Activated T-helper 1 cell treated with anti-CD3 and anti-CD28 coated beads, Interleukin-12 subunit alpha, Interleukin-12 subunit beta, Interleukin-2, Interleukin-4 antibody, amounts not matched to agents 30 ng/mL and 10 ng/mL and 1 ng/mL, durations not matched to agents 14 hours and 24 hours and 36 hours (primary cell): Measurements from ENCODE around the gene SH3RF3. TPM values are rescaled to one million over a fixed set of nuclear protein-coding genes. Genes with fewer than 3 reads are reported as not detected.

Experiments used
- DNase-seq: peaks from one replicate; pipeline ENCODE4 v3.0.0; 2021; ENCODE audit warnings: low spot score
- H3K27ac Mint-ChIP-seq: one replicate; pipeline ENCODE4 v1.8.0; 2021; ENCODE audit warnings: mild to moderate bottlenecking, mixed read lengths
- H3K27me3 Mint-ChIP-seq: one replicate; pipeline ENCODE4 v1.8.0; 2022; ENCODE audit warnings: mild to moderate bottlenecking, moderate library complexity, mixed read lengths; ENCODE audit not compliant: insufficient read depth
- H3K36me3 Mint-ChIP-seq: one replicate; pipeline ENCODE4 v1.8.0; 2021; ENCODE audit warnings: low read depth, mixed read lengths
- H3K4me1 Mint-ChIP-seq: one replicate; pipeline ENCODE4 v1.8.0; 2021; ENCODE audit warnings: low read depth, mixed read lengths
- H3K4me3 Mint-ChIP-seq: one replicate; pipeline ENCODE4 v1.8.0; 2021; ENCODE audit warnings: mild to moderate bottlenecking, moderate library complexity, mixed read lengths
- H3K9me3 Mint-ChIP-seq: one replicate; pipeline ENCODE4 v1.8.0; 2021; ENCODE audit warnings: mixed read lengths
- intact Hi-C: fragments of 100-400 bp; cut with micrococcal nuclease; formaldehyde crosslinking; loops from one replicate; pipeline ENCODE4 v1.15.1; 2024
- total RNA-seq: library from RNA; stranded (reverse); gene quantifications from 2 replicates; pipeline ENCODE4 v1.2.3, GENCODE V29; 2022

Gene SH3RF3
- total RNA-seq, 1 donor from 2014 or later: 0.39 TPM

DNA sequence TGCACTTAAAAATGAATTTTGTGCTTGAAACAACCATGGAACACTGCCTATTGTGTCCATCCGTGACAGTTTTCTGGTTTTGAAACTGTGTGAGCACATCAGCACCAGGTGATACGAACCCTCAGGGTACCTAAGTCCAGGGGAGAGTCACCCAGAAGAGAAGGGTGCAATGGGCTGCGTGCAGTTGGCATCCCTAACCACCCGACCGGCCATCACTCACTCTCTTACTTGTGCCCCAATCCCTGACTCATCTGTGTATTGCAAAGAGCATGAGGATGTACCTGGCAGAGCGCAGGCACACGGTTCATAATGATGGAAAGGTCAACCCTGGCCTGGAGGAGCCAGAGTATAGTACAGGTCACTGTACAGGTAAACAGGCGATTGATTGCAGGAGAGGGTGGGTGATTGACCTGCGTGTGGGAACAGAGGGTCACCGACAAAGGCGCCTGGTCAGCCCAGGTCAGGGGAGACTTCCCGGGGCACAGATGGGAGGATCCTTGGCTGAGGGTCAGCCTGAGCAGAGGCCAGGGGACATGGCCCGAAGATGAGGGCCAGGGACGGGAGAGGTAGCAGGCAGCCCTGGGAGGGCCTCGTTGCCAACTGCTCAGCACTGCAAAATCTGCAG is 324.5 kb downstream of the SH3RF3 start:
- Mint-ChIP-seq H3K36me3 (no peaks in the 10 kb centered on the region), H3K4me1 (peaks cover 10% of the 10 kb centered on the region), H3K27ac (no peak overlapping the region), H3K9me3 (no peaks in the 10 kb centered on the region), H3K27me3 (peaks cover 3% of the 10 kb centered on the region), H3K4me3 (no peak overlapping the region)
- no peak for DNase-seq
- intact Hi-C loops: no loop called here

DNA sequence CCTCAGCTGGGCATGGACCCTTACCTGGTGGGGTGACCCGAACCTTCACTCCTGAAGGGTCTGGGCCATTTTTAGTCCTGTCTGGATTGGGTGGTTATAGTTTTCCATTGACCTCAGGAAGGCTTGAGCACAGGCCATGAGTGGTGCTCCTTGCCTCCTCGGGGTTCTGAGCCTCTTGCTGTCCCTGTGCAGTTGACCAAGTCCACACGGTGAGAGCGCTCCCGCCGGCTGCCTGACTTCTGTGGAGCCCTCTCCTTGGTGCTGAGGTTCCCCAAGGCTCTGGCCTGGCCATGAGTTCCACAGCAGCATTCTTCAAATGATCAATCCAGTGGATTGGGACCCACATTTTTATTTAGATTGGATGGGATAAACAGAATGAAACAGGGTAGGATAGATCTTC is 325.3 kb downstream of the SH3RF3 start:
- no peaks in the 10 kb centered on the region for H3K9me3 Mint-ChIP-seq
- DNase-seq: no peak
- no peaks in the 10 kb centered on the region for H3K36me3 Mint-ChIP-seq
- H3K4me1 Mint-ChIP-seq: peaks cover 10% of the 10 kb centered on the region
- peaks cover 6% of the 10 kb centered on the region for H3K27me3 Mint-ChIP-seq
- no peak overlapping the region for H3K27ac Mint-ChIP-seq
- intact Hi-C loops: no loop called here
- no peak overlapping the region for H3K4me3 Mint-ChIP-seq

DNA sequence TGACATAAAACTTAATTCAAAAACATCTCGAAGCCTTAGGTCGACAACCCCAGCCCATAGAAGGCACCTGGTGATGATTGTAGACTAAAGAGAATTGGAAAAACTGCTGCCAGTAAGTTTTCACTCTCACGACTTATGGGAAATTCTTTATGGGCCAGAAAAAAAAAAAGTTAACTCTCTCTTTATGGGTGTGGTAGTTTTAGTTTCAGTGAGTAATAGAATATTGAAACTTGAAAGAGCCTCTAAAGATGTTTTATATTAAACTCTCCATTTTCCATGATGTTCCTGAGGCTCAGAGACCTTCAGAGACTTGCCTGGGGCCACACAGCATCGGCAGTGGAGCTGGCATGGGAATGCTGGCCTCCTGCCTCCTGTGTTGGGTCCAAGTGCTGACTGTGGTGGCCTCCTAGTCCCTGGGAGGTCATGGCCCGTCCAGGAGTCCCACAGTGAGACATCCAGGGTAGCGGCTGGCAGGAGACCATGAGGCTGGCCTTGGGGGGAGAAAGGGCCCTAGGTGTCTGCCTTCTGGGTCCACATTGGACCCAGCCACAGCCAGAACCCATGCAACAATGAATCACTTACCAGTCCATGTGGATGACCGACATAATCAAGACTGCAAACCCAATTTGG is 325.9 kb downstream of the SH3RF3 start:
- Mint-ChIP-seq H3K27ac (no peak overlapping the region), H3K4me1 (peaks cover 10% of the 10 kb centered on the region), H3K4me3 (no peak overlapping the region), H3K36me3 (no peaks in the 10 kb centered on the region), H3K27me3 (peaks cover 8% of the 10 kb centered on the region), H3K9me3 (no peaks in the 10 kb centered on the region)
- DNase-seq: no peak
- intact Hi-C loops: no loop called here

DNA sequence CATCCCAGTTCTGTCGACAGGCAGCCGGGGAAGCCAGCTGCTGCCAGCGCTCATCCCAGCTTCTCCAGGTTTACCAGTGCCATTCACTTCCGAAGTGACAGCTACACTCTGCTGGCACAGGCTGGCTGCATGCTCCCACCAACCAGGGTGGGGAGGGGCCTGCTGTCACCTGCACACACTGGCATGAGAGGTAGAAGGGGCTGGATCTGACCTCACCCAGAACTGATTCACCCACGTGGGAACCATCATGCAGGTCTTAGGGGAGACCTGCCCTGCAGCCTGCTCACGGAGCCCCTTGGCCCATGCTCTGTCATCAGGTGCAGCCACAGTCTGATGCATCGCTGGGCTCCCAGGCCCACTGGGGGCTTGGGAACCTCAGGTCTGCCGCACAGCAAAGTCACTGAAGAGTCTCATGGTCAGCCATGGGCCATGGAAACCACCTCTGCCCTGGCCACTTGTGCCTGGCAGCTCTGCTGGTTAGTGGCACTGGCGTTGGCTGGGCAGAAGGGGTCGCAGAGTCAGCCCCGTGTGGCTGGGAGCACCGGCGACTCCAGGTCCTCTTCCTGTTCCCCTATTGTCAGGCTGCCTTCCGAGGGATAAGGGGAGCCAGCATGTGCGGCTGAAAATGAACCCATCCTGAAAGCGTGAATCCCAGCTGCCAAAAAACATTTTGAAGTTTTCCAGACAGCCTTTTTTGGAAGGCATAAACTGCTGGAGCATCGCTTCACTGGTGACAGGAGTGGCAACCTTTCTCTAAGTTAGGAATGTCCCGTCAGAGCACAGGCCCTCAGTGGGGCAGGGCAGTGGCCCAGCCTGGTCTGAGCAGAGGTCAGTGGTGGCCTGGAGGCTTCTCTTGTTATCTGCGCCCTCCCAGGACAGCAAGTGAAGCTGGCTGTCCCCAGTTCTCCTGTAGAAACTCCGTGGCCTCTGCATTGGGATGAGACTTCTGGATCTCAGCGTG is 327.0 kb downstream of the SH3RF3 start:
- Mint-ChIP-seq H3K4me1 (peaks cover 10% of the 10 kb centered on the region), H3K27ac (no peak overlapping the region), H3K9me3 (no peaks in the 10 kb centered on the region), H3K27me3 (peaks cover 5% of the 10 kb centered on the region), H3K4me3 (no peak overlapping the region), H3K36me3 (no peaks in the 10 kb centered on the region)
- no peak for DNase-seq
- intact Hi-C loops: no loop called here

DNA sequence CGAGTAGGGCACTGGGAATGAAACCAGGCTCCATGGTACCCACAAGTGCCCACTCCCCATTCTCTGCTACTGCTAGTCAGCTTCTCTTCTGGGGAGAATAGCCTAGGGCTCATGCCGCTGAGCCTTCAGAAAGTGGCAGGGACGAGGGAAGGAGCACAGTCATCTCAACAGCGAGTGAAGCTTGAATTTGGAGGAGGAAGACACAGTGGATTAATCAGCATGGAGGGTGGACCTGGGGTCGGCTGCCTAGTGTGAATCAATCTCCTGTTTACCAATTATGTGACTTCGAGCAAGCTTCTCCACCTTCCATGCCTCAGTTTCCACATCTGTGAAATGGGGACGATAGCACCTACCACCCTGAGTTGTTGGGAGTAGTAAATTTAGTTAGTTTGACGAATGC is 327.8 kb downstream of the SH3RF3 start:
- Mint-ChIP-seq H3K9me3 (no peaks in the 10 kb centered on the region), H3K4me3 (no peak overlapping the region), H3K36me3 (no peaks in the 10 kb centered on the region), H3K4me1 (peaks cover 10% of the 10 kb centered on the region), H3K27me3 (peaks cover 5% of the 10 kb centered on the region), H3K27ac (no peak overlapping the region)
- intact Hi-C loops: no loop called here
- DNase-seq: no peak

DNA sequence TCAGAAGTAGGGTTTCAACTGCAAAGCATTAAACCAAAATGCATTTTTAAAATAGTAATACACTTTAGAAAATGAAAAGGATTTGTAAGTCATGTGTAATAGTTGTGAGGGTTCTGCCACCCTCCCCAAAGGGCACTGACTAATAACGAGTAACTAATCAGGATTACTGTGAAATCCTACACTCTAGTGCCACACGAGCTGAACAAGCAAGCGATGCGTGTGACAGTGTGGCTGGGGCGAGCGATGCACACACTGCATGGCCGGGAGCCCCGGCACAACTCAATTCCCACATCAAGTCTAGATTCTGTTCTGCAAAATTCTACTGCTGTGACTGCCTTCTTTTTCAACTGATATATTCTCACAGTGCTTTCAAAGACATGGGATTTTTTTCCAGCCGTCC is 328.4 kb downstream of the SH3RF3 start:
- DNase-seq: no peak
- Mint-ChIP-seq H3K4me3 (no peak overlapping the region), H3K27me3 (peaks cover 5% of the 10 kb centered on the region), H3K36me3 (no peaks in the 10 kb centered on the region), H3K9me3 (no peaks in the 10 kb centered on the region), H3K4me1 (peaks cover 10% of the 10 kb centered on the region), H3K27ac (no peak overlapping the region)
- intact Hi-C loops: no loop called here

DNA sequence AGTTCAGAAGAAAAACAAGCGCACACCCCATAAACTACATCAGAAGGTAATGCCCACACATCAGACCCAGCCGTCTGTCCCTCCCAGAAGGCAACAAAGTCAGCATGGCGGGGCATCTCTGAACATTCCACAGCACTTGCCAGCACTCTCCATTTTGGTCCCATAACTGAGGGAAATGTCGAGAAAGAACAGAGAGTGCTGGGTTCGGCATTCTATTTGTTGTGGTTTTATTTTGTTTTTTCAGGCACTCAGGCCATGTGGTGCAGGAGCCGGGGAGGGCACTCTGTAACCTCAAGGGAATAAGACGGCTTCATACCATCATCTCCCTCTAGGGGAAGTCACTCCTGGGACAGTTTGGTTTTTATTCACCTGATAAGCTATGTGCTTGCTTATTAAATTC is 328.8 kb downstream of the SH3RF3 start:
- no peaks in the 10 kb centered on the region for H3K36me3 Mint-ChIP-seq
- no peak for DNase-seq
- no peaks in the 10 kb centered on the region for H3K9me3 Mint-ChIP-seq
- peaks cover 10% of the 10 kb centered on the region for H3K4me1 Mint-ChIP-seq
- H3K27me3 Mint-ChIP-seq: peaks cover 5% of the 10 kb centered on the region
- no peak overlapping the region for H3K27ac Mint-ChIP-seq
- intact Hi-C loops: no loop called here
- no peak overlapping the region for H3K4me3 Mint-ChIP-seq

DNA sequence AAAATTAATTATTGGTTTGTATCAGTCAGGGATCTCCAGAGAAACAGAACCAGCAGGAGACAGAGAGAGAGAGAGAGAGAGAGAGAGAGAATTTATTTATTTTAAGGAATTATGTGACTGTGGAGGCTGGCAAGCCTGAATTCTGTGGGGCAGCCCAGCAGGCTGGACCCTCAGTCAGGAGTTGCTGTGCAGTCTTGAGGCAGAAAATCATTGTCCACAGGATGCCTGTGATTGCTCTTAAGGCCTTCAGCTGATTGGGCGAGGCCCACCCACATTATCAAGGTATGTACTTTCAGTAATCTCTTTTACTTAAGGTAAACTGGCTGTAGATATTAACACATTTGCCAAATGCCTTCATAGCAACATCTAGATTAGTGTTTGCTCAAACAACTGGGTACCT is 329.5 kb downstream of the SH3RF3 start:
- intact Hi-C loops: no loop called here
- DNase-seq: no peak

DNA sequence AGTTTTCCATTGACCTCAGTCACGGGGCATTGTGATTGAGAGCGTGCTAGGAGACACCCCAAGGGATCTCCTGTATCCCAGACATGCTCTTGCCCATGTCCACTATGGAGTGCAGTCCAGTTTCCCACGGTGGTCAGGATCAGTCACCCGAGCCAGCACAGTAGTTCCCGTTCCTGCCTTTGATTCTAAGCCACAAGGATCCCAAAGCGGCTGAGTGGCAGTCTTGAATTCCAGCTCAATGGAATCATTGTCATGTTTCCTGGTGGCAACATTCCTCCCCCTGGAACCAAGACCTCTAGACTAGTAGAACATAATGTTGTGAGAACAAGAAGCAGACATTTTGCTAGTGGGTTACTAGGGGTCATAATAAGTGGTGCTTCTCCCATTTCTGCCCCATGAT is 330.5 kb downstream of the SH3RF3 start:
- Mint-ChIP-seq H3K9me3 (no peaks in the 10 kb centered on the region), H3K4me3 (no peak overlapping the region), H3K4me1 (peaks cover 7% of the 10 kb centered on the region), H3K36me3 (no peaks in the 10 kb centered on the region), H3K27ac (no peak overlapping the region), H3K27me3 (peaks cover 5% of the 10 kb centered on the region)
- DNase-seq: no peak
- intact Hi-C loops: no loop called here

More for the DNA sequence above, 329.5 kb downstream of the SH3RF3 start:
- H3K36me3 Mint-ChIP-seq: no peaks in the 10 kb centered on the region
- no peaks in the 10 kb centered on the region for H3K9me3 Mint-ChIP-seq
- H3K4me1 Mint-ChIP-seq: peaks cover 10% of the 10 kb centered on the region
- H3K27me3 Mint-ChIP-seq: peaks cover 5% of the 10 kb centered on the region
- no peak overlapping the region for H3K27ac Mint-ChIP-seq
- no peak overlapping the region for H3K4me3 Mint-ChIP-seq

DNA sequence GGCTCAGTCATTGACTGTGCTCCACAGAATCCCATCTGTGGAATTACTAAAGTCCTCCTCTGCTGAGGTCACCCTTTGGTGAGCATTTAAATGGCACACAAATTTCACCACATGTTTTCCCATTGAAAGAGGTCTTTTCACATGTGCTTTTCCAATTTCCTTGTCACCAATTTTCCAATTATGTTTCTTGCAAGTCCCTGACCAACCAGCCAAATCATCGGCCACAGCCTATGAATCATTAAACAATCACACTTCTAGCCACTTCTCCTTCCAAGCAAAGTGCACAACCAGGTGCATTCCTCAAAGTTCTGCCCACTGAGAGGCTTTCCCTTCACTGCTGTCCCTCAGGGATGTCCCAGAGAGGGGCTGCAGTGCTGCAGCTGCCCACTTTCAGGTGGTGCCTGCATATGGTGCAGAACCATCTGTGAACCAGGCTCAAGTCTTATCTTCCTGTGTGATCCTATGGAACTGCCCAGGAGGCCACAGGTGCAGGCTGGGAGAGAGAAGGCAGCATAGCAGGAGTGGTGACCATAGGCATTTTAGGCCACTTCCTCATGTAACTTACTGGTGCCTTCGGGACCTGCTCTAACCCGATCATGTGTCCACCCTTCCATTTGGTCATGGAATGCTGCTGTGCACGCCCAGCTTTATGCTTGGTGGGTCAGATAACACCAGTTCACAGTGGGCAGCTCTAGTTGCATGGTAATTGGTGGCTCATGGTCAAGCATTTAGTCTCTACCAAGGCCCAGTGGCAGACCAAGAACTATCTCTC is 331.7 kb downstream of the SH3RF3 start:
- no peaks in the 10 kb centered on the region for H3K4me1 Mint-ChIP-seq
- H3K36me3 Mint-ChIP-seq: no peaks in the 10 kb centered on the region
- intact Hi-C loops: no loop called here
- H3K4me3 Mint-ChIP-seq: no peak overlapping the region
- H3K27ac Mint-ChIP-seq: no peak overlapping the region
- peaks cover 5% of the 10 kb centered on the region for H3K27me3 Mint-ChIP-seq
- DNase-seq: no peak
- no peaks in the 10 kb centered on the region for H3K9me3 Mint-ChIP-seq

DNA sequence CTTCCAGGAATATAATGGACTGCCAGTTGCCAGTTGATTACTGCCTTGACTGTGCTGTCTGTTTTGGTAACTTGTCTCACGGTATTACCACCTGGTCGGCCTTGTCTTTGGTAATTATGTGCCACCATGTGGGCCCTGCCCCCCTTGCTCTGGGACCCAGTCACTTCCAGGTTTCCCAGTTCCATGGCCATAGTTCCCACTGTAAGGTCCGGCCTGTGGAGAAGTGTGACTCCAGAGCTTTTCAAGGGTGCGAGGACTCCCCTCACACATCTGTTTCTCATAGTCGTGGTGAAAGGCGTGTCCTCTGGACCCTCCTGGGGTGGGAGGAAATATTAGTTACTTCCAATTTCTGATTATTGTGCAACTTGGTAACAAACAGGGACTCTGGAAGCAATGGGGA is 334.2 kb downstream of the SH3RF3 start:
- H3K27me3 Mint-ChIP-seq: peaks cover 7% of the 10 kb centered on the region
- no peak for DNase-seq
- H3K27ac Mint-ChIP-seq: no peak overlapping the region
- no peaks in the 10 kb centered on the region for H3K36me3 Mint-ChIP-seq
- H3K9me3 Mint-ChIP-seq: no peaks in the 10 kb centered on the region
- no peaks in the 10 kb centered on the region for H3K4me1 Mint-ChIP-seq
- no peak overlapping the region for H3K4me3 Mint-ChIP-seq
- intact Hi-C loops: no loop called here

DNA sequence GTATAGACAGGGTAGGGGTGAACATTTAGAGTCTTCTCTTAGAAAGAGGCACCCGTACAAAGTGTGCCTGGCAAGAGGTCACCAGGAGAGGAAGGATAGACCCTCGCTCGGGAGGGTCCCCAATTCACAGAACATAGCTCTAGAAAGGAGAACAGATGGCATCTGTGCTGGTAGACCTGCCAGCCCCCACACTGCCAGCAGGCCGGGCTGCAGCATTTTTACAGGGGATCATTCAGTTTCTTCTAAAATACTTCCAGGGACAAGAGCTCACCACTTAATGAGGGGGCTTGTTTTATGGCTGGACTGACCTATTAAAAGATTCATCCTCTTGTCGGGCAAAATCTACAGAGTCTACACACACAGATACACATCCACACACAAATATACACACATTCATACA is 334.9 kb downstream of the SH3RF3 start:
- intact Hi-C loops: no loop called here
- DNase-seq: no peak
- no peaks in the 10 kb centered on the region for H3K9me3 Mint-ChIP-seq
- no peaks in the 10 kb centered on the region for H3K36me3 Mint-ChIP-seq
- H3K27me3 Mint-ChIP-seq: peaks cover 6% of the 10 kb centered on the region
- H3K4me1 Mint-ChIP-seq: no peaks in the 10 kb centered on the region
- no peak overlapping the region for H3K27ac Mint-ChIP-seq
- H3K4me3 Mint-ChIP-seq: no peak overlapping the region
